CD4-positive, alpha-beta T cell treated with Interleukin-17A for 4 hours (primary cell): Measurements from ENCODE around the gene SLC9A3.

Experiments used
- DNase-seq: peaks from one replicate; pipeline ENCODE4 v3.0.0-alpha.2; 2020; ENCODE audit warnings: mixed read lengths

SLC9A3 gene

DNA sequence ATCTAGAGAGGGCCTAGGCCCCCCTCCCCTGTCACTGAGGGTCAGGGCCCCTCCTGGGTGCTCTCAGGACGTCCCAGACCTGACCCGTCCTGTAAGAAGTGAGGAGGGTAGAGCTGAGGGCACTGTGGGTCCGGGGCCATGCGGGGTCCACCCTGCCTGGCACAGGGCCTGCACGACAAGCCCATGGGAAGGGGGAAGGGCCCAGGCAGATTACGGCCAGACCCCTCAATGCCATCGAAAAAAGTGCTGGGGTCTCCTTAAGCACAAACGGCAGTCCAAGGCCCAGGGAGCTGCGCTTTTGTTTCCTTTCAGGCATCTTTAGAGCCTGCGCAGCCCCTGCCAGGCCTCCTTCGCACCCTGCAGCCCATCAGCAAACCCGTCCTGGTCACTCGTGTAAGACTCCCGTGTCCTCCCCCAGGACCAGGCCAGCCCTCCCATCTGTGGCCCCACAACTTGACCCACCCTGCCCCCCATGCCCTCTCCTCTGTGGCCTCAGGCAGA lies 85.7 kb downstream of the SLC9A3 start:
- DNase-seq: no peak

DNA sequence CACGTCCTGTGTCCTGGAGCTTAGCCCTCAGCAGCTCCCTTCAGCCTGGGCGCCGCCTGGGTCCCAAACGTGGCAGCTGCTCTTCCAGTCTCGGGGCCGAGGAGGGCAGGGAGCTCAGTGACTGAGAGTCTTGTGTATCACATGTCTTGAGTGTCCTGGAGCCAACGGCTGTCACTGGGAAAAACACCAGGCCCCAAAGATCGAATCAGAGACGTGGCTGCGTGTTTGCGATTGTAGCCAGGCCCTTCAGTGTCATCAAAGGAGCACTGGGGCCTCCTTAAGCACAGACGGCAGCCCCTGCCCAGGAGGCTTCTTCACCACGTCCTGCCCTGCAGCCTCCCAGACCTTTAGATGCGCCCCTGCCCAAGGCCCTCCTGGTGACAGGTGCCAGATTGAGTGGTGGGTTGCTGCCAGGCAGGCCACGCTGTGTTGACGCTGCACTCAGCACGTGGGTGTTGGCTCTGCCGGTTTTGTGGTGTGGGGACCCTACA lies 86.9 kb downstream of the SLC9A3 start:
- DNase-seq: no peak

DNA sequence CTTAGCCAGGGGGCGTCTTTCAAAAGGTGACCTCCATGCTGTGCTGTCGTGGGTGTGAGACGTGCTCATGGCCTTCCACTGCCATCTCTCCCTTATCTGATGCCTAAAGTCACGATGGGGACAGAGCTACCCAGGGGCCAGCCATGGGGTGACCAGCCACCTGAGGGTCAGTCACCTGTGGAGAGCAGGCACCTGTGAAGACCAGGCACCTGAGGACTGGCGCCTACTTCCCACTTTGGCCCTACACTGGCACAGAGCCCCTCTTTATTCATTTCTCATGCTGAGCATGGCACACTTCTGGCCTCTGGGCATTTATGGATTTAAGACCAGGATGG lies 87.6 kb downstream of the SLC9A3 start:
- no peak for DNase-seq

DNA sequence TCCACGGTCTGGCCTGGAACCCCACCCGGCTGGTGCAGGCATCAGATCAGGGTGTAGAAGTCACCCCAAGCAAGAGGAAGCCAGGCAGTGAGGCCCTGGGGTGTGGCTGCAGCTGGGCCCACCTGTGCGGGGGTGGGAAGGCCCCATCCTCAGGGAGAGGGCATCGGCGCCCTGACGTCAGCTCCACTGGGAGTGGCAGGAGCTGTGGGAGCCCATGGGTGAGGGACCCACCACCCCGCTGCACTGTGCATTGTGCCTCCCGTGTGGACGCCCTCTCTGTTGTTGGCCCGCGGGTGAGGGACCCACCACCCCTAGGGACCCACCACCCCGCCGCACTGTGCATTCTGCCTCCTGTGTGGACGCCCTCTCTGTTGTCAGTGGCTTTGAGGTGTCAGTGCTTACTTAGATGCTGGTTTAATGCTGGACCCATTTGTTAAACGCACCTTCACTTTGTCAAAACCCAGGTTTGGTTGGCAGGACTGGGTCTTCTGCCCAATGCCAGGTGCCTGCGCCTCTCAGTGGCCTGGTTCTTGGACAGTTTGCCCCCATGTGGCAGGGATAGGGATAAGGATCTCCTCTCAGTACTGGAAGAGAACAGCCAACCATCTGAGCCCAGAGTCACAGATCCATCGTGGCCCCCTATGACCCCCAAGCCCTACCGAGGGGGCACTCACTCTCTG lies 88.1 kb downstream of the SLC9A3 start:
- no peak for DNase-seq

DNA sequence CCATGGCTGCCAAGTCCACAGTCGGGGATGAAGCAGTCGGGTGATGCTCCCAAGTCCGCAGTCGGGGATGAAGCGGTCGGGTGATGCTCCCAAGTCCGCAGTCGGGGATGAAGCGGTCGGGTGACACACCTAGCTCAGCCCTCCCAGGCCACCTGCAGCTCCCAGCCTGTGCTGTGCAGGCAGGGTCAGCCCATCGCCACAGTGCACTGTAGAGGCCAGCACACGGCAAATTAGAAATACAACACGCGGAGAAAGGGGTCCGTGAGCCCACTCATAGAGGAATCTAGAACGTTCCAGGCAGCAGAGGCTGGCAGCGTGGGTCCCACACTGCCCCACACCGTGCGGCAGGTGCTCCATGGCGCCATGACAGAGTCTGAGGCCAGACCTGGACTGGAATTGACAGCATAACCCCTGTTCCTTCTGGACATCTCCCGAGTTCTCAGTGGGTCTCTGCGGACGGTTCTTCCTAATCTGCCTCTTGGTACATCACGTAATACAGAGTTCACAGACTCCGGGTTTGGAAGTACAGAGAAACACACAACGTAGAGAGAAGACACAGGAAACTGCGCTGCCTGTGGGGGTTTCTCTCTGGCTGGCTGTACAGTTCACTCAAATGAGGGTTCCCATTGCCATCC lies 89.0 kb downstream of the SLC9A3 start:
- DNase-seq: no peak

DNA sequence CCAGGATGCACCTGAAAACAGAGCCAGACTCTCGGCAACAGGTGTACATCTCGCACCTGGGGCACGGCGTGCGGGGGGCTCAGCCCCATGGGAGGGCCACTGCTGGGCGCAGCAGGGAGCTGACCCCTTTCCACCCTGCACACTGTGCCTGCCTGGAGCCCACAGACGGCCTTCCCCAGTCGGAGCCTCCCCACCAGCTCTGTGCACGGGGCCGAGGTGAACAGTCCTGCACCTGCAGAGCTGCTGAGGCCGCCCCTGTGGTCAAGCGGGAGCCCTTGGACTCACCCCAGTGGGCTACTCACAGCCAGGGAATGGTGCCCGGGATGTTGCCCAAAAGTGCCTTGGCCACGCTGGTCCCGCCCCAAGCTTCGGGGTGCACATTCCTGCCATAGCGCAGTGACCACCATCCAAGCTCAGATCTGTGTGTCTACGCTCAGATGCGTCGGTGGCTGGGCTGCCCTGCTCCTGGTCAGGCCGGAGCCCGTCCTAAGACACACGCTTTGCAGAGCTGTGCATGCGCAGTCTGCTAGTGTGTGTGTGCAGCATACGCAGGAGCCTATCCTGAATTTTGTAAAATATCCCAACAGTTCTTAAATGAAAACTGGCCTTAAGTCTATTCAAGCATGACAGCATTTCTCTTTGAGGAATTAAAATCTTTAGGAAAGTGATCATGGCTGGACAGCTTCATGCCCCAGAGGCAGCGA lies 89.7 kb downstream of the SLC9A3 start:
- DNase-seq: no peak

DNA sequence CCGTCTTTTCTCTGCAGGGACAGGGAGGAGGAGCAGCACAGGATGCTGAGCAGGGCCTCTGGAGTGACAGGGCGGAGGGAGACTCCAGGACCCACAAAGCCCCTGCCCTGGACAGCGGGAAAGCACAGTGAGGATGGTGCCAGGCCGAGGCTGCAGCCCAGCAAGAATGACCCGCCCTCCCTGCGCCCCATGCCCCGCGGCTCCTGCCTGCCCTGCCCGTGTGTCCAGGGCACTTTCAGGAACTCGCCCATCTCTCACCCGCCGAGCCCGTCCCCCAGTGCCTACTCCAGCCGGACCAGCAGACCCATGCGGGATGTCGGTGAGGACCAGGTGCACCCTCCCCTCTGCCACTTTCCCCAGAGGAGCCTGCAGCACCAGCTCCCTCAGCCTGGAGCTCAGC lies 90.4 kb downstream of the SLC9A3 start:
- DNase-seq: no peak

DNA sequence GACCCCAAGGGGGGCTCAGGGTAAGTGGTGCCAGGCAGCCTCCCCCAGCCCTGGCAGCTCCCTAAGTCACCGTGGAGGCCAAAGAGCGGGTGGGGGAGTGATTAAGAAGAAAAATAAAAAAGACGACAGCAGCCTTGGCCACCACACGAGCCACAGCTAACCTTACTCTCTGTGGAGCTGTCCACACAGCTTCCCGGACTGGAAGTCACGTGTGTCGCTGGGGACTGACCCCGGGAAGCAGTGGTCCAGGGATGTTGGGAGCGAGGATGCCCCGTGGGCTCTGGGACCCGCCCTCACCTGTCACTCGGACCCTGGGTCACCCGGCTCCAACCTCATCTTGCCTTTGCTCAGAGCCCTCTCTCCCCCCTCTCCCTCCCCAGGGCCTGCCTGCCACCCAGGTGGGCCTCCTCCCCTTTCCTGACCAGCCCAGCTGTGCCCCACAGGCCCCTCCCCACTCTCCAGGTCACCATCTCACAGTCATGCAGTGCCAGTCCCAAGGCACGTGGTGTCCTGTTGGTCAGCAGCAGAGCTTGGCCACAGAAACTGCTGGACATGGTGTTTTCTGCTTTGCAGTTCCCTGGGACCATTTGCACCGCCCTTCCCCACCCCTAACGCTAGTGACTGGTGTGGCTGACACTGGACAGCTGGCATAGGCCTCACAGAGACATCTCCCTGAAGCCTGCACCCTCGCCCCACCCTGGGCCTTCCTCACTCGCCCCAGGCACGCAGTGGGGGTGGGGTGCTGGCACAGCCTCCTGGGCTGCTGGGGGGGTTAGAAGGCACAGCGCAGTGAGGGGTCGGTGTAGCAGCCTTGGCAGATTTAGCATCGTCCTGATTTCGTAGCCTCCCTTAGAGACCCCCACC lies 91.1 kb downstream of the SLC9A3 start:
- DNase-seq: no peak

DNA sequence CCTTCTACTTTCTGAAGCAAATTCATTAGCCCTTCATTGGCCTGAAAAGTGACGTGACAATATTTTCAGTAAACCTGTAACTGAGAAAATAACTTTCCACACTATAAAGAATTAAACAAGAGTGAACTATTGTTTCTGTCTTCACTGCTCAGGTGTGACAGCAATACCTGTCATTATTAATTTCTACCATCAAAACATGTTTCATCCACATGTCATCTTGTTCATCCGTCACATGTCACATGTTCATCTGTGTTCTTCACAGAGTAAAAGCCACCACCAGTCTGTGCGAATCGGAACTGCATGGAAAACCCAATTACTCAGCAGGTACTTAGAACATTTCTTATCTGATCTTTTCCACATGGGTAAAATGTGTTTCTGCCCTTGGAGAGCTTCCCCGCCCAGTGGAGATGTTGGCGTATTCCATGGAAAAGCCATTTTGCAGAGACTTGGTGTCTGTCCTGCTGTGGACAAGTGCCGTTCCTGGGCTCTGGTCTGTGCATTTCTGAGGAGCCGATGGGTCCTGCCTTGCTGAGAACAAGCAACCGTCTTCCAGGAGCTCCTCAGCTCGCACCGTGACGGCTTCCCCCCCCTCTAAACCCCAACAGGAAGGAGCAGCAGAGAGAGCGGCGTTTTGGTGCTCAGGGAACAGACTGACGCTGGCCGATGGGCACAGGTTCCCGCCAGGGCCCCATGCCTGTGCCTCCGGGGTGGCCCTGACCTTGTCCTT lies 91.9 kb downstream of the SLC9A3 start:
- no peak for DNase-seq

DNA sequence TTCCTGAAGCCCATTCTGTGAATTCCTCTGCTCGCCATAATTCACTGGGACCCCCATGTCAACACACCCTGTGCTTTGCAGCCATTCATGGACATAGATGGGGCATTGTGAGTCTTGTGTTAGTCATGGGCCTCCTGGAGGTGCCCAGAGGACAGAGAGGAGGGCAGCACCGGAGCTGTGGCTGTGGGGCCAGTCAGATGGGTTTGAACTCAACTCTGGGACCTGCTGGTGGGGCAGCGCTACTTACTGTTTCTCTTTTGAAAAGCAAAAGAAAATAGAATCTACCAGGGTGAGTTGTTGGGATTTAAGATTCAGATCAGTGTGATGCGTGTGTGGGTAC lies 92.6 kb downstream of the SLC9A3 start:
- no peak for DNase-seq

DNA sequence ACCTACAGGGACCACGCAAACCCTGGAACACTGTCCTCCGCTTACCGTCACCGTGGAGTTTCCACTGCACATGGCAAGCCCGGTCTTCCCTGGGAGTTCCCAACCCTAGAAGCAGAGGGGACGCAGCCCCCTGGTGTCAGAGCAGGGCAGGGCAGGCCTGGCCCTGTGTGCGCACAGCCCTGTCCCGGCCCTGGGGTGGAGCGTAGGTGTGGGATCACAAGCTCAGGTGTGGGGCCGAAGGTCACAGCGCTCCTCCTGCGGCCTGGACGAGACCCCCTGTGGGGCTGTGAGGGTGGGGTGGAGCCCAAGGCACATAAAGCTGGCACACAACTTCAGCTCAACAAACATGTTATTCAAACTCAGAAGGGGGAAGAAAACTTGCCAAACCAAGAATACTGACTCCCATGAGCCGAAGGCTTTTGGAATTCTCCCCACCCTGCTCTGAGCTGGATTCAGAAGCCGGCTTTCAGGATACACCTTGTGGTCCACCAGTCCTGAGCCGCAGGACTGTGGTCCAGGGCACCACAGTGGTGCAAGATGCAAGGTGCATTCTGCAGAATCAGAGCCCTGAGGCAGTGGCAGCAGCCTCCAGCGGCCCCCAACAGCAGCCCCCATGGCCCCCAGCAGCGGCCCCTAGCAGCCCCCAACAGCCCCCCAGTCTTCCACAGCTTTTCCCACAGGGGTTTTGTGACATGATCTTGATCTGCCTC lies 93.1 kb downstream of the SLC9A3 start:
- peak; percentile 57 for DNase-seq

DNA sequence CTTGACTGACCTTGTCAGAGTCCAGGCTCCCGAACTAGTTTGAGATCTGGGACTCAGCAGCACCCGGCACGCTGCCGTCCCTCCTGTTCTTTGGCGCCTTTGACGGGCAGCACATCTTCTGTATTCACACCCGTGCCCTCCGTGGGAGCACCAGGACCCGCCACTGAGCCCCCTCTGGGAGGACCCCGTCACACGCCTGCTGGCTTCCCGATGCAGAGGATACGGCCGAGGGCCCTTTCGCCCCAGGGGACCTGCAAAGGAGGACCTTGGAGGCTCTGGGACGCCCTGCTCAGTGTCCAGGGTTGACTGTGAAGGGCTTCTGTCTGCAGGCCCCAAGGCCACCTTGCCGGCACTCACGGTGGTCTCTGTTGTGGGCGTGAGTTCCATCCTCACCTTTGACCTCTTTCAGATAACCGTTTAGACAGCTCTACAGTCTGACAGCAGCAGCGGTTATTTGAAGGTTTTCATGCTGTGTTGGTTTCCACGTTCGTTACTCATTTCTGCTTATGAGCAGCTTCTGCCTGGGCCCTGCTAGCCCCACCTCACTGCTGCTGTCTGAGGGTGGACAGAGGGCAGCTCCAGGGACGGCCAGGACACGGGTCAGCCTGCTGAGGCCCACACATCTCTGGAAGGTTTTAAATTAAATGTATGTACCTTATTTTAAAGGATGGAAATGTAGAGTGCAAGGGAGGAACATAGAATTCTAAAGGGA lies 93.9 kb downstream of the SLC9A3 start:
- DNase-seq: no peak

DNA sequence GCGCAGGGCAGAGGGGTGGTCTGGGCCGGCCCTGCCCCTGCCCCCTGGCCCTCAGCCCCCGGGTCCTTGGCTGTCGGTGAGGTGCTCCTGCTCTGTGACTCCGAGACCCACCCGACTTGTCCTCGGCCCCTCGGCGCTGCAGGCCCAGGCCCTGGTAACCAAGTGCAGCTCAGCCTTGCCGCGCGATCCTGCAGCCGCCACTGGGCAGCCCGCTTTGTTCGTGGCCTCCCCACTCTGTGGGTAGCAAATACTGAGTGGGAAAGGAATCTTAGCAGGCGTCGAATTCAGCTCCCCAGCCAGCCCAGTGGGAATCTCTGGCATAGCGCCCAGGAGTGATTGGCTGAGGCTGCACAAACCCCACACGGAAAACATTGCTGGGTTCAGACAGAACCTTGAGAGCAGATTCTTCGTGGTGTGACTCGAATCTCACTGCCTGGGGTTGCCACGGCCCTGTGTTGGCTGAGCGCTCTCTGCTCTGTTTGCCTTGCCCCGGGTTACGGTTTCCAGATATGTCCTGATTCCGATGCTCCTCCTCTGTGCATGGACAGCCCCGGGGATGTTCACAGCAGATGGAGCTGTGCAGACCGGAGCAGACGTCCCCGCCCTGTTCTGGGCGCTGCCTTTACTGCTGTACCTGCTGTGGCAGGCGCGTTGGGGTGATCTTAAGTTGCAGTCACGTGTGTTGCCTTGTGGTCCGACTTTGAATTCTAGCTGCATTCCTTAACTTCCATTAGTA lies 94.6 kb downstream of the SLC9A3 start:
- no peak for DNase-seq

DNA sequence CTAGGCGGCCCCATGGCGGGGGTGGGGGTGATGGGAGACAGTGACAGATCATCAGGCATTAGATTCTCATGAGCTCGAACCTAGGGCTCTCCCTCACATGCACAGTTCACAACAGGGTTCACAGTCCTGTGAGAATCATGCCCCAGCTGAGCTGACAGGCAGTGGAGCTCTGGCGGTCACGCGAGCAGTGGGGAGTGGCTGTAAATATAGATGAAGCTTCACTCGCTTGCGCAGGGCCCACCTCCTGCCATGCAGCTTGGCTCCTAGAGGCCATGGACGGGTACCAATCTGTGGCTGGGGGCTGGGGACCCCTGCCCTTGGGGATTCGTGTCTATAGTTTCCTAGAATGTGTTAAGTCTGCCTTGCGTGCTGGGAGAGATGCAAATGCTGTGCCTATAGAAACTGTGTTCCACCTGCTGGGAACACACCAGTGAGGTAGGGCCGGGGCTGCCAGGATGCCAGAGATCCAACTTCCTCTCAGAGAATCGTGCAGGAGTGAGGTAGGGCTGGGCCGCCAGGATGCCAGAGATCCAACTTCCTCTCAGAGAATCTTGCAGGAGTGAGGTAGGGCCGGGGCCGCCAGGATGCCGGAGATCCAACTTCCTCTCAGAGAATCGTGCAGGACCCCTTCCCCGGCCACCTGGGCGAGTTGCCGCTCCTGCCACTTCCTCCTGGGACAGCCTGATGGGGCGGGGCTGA lies 95.3 kb downstream of the SLC9A3 start:
- no peak for DNase-seq

DNA sequence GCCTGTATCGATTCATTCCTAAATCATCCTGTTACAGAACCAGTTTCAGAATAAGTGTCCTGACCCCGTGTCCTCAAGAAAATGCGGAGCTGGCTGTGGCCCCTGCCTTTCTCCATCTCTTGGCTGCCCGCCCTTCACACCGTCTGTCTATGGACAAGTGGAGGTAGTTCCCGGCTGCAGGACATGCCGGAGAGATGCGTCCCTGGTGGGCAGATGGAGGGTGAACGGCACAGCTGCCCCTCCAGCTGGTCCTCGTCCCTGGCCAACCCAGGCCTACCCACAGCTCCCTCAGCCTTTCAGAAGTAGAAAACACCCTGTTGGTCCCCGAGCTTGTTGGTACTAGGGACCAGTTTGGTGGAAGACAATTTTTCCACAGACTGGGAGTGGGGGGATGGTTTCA lies 96.0 kb downstream of the SLC9A3 start:
- no peak for DNase-seq

DNA sequence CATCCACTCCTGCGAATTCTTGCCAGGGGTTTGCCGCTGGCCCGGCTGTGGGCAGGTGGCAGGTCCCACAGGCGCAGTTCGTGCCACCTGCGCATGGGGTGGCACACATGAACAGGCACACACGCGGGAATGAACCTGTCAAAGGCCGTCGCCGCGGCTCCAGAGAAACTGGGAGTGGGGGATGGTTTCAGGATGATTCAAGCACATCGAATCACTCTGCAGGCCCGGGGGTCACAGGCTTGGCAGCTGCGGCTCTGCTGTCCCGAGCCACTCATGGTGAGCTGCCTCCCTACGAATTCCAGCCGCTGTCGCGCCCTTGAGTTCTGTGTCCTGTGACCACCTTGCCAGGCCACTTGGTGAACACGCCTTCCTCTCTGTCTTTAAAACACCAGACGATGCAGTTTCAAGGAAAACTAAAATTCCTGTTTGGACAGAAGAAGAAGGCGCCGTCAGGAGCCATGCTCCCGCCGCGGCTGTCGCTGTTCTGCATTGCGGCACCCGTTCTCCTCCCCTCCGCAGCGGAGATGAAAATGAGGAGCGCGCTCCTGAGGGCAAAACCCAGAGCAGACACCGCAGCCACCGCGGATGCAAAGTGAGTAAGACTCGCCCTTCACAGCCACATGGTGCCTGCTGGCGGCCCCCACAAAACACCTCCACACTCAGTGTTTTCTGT lies 96.7 kb downstream of the SLC9A3 start:
- DNase-seq: no peak

DNA sequence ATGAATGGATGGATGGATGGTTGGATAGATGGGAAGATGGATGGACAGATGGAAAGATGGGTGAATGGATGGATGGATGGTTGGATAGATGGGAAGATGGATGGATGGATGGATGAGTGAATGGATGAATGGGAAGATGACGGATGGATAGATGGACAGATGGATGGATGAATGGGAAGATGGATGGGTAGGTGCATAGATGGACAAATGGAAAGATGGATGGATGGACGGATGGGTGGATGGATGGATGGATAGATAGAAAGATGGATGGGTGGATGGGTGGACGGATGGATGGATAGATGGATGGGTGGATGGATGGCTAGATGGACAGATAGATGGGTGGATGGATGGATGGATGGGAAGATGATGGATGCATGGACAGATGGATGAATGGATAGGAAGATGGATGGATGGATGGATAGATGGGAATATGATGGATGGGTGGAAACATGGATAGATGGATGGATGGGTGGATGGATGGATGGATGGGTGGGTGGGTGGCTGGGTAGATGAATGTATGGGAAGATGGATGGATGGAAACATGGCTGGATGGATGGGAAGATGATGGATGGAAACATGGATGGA lies 97.8 kb downstream of the SLC9A3 start:
- no peak for DNase-seq

DNA sequence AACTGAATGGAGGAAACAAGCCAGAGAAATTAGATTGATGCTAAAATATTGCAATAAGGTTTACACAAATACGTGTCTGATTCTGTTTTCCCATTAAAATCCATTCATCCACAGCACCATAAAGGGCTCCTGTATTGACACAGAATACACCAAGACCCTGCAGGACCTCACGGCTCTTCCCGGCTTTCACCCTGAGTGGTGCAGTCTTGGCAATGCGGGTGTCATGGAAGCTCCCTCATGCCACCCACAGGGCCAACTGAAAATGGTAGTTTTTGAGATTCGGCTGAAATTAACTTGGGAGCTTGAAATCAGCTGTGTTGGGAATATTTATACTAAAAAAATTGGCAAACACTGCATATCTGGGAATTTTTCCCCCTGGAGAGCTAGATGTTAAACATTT lies 98.5 kb downstream of the SLC9A3 start:
- peak; percentile 44 for DNase-seq
